ENCODE results near the gene GPR132.
"Not testable (repeated sequence)": the region's sequence is repeated elsewhere in the genome, so short reads cannot be mapped to it uniquely, and the experiment has no call there.

The GPR132 gene

DNA sequence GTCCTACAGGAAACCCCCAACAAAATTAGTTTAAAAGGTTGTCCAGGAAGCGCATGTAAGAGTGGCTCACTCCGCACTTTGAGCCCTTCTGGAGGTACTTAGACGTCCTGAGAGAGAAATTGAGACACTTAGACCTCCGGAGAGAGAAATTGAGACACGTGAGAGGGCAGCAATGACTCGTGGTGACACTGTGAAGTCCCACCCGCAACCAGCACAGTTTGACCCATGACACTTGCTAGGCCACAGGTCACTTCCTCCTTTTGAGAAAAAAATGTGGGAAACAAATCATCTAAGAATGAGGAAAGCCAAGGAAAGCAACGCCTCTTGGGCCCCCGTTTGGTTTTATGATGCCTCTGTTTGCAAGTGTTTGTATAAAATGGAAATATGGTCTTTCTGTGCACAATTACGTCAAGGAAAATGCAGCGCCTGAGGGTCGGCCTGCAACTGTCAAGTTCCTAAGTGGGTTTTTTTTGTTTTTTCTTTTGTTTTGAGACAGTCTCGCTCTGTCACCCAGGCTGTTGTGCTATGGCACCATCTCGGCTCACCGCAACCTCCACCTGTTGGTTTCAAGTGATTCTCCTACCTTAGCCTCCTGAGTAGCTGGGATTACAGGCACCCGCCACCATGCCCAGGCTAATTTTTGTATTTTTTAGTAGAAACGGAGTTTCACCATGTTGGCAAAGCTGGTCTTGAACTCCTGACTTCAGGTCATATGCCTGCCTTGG, 30.8 kb downstream of the GPR132 start:
- DNase-seq, result peak; percentile 90

DNA sequence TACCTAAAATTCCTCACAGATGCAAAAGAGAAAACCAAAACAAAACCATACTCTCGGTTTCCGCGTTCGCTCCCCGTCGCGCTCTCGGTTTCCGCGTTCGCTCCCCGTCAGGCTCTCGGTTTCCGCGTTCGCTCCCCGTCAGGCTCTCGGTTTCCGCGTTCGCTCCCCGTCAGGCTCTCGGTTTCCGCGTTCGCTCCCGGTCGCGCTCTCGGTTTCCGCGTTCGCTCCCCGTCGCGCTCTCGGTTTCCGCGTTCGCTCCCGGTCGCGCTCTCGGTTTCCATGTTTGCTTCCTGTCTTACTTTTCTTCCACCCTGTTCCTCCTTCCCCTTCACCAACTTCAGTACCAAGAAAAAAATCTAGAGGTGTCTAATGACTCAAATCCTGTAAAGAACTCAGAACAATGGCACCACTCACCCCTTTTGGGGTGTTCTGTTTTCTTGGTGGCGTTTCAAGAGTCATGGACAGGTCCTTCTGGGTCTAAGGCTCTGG, 31.8 kb downstream of the GPR132 start:
- DNase-seq, result not testable (repeated sequence)

DNA sequence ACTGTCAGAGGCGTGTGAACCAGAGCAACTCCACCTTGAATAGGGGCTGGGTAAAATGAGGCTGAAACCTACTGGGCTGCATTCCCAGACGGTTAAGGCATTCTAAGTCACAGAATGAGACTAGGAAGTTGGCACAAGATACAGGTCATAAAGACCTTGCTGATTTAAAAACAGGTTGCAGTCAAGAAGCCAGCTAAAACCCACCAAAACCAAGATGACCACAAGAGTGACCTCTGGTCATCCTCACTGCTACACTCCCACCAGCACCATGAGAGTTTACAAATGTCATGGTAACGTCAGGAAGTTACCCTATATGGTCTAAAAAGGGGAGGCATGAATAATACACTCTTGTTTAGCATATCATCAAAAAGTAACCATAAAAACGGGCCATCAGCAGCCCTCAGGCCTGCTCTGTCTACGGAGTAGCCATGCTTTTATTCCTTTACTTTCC, 32.8 kb downstream of the GPR132 start:
- DNase-seq, result not testable (repeated sequence)

DNA sequence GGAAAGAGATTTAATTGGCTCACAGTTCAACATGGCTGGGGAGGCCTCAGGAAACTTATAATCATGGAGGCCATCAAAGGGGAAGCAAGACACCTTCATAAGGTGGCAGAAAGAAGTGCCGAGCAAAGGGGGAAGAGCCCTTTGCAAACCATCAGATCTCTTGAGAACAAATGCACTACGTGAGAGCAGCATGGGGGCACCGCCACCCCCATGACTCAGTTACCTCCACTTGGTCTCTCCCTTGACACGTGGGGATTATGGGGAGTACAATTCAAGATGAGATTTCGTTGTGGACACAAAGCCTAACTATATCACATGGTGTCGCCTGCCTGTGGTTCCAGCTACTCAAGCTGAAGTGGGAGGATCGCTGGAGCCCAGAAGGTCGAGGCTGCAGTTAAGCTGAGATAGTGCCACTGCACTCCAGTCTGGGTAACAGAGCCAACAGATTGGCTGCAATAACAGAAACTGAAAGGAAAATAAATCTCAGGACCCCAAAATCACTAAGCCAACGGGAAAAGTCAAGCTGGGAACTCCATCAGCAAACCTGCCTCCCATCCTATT, 34.3 kb downstream of the GPR132 start:
- no peak for DNase-seq

DNA sequence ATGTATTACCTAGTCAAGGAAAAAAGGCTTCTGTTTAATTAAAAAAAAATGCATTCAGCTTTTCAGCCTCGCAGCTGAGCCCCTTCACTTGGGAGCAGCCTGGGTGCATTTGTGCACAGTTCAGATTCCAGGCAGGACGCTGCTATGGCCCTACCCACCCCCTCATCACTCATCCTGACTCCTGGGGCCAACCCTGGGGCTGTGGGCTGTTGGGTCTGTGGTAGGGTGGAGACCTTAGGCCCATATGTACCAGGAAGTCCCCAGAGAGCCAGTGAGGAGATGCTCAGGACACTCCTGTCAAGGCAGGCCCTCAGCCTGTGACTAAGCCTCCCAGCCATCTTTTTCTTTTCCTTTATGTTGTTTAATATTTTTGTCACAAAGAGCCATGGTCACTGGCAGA, 35.0 kb downstream of the GPR132 start:
- DNase-seq, result no peak

DNA sequence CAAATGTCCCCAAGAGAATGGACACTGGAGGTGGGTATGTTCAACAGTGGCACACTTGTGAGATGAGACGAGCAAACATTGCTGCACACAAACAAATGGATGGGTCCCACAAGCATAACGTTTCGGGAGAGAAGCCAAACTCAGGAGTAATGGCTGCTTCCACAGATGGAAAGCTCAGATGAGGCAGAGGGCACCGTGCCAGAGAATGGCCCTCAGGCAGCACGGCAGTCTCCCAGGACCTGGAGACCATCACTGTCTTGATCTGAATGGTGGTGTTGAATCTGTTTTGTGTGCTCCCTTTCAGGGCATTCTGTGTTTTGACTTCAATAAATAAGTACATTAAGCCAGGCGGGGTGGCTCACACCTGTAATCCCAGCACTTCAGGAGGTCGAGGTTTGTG, 35.8 kb downstream of the GPR132 start:
- no peak for DNase-seq

DNA sequence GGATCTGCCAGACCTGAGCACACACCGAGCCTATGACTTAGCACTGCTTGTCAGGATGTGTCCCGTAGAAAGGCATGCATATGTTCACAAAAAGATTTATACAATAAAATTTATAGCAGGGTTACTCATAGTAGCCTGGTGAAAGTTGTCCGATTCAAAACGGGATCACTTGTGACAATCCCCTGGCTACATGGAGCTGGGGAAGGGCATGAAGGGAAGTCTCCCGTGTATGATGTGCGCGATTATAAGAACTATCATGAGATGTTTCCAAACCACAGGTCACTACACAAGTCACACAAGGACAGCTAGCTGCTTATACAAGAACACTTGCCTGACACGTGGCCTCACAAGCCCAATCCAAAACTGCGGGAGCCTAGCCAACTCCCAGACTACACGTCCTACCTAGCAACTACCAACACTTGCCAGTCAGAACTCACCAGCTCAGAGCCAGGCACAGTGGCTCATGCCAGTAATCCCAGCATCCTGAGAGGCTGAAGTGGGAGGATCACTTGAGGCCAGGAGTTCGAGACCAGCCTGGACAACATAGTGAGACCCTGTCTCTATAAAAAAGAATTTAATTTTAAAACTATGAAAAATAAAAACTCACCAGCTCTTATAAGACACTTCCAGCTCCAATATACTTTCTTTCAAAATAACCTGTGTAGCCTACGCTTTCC, 36.8 kb downstream of the GPR132 start:
- DNase-seq, result no peak

DNA sequence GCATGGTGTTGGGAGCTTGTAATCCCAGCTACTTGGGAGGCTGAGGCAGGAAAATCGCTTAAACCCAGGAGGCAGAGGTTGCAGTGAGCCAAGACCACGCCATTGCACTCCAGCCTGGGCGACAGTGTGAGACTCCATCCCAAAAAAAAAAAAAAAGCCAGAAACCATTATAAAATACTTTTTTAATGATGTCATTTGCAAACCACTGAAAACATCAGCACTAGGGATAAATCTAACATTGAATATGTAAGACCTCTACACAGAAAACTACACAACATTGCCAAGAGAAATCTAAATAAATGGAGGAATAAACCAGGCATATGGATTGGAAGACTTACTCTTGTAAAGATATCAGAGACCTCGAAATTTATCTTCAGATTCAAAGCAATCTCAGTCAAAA, 37.5 kb downstream of the GPR132 start:
- DNase-seq, result not testable (repeated sequence)

DNA sequence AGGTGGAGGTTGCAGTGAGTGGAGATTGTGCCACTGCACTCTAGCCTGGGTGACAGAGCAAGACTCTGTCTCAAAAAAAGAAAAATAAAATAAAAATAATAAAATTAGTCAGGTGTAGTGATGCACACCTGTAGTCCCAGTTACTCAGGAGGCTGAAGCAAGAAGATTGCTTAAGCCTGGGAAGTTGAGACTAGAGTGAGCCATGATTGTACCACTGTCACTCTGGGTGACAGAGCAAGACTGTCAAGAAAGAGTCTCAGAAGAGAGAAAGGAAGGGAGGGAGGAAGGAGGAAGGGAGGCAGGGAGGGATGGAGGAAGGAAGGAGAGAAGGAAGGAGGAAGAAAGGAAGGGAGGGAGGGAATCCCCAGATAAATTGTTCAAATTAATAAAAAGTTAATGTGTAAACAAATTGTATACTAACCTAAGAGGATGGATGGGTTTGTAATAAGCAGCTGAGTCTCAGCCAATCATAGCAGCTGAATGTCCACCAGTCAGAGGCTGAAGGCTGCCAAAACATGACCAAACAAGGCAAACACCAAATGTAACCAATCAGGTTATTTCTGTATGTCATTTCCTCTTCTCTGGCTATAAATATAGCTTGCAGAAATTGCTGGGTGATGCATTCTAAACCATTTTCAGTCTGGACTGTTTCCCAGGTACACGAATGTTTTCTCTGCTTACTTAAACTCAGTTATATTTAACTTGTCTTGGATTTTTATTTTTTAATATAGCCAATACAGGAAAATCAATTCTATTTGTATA, 38.2 kb downstream of the GPR132 start:
- DNase-seq, result no peak

DNA sequence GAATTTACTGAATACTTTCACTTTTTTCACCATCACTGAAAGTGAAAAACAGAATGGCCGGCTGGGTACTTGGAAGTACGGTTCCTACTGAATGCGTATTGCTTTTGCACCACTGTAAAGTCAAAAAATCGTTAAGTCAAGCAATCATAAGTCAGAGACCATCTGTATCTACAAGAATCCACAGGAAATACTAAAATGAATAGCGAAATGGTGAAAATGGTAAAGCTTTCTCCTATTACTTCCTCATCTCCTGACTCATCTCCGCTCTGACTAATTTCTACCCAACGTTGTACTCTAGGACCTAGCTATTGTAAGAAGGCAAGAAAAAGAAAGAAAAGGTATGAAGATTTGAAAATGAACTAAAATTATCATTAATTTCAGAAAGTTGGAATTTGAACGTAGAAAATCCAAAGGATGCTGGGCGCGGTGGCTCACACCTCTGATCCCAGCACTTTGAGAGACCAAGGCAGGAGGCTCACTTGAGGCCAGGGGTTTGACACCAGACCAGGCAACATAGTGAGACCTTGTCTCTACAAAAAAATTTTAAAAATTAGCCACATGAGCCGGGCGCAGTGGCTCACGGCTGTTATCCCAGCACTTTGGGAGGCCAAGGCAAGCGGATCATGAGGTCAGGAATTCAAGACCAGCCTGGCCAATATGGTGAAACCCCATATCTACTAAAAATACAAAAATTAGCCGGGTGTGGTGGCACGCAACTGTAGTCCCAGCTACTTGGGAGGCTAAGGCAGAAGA, 39.0 kb downstream of the GPR132 start:
- peak; percentile 83 for DNase-seq

DNA sequence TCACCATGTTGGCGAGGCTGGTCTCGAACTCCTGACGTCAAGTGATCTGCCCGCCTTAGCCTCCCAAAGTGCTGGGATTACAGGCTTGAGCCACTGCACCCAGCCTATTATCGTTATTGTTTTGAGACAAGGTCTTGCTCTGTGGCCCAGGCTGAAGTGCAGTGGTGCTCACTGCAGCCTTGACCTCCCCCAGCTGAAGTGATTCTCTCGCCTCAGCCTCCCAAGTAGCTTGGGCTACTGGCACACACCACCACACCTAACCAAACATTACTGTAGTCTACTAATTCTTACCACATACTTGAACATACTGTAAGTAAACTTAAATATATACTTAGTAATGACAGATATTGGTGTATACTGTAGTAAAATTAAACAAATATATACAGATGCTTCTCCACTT, 39.8 kb downstream of the GPR132 start:
- DNase-seq, result no peak

DNA sequence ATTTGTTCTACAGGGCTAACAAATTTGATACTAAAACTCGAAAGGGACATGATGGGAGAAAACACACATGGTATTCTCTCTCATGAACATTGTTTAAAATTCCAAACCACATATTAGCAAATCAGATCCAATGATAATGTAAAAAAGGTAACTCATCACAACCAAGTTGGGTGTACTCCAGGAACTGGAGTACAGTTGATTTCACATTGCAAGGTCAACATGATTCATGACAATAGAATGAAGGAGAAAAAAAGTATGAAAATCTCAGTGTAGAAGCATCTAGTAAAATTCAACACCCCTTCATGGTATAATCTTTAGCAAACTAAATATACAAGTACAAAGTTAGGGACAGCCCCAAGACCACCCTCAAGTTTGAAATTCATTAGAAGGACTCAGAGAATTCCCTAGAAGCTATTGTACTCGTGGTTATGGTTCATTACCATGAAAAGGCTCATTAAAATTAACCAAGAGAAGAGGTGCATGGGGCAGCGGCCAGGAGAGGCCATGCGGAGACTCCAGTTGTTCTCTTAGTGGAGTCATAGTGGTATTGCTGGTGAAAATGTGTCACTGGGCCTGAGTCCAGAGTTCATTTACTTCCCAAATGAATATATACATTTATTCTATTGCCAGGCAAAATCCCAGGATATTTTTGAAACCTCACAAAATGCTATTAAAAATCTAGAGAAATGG, 41.3 kb downstream of the GPR132 start:
- DNase-seq, result no peak

DNA sequence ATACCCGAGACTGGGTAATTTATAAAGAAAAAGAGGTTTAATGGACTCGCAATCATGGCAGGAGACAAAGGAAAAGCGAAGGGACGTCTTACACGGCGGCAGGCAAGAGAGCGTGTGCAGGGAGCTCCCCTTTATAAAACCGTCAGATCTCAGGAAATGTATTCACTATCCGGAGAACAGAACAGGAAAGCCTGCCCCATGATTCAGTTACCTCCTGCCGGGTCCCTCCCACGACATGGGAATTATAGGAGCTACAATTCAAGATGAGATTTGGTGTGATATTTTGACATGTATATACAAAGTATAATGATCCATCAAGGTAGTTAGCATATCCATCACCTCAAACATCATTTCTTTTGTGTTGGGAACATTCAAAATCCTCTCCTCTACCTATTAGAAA, 42.1 kb downstream of the GPR132 start:
- DNase-seq, result no peak

DNA sequence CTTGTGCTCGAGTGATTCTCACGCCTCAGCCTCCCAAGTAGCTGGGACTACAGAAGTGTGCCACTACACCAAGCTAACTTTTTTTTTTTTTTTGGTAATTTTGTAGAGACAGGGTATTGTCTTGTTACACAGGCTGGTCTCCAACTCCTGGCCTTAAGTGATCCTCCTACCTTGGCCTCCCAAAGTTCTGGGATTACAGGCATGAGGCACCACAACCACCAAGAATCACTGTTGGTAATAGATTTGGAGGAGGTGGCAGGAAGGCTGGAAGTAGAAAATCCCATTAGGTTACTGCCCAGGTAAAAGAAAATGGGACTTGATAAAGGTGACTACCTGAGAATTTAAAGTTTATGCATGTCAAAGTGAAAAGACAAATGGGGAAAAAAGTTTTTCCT, 43.0 kb downstream of the GPR132 start:
- no peak for DNase-seq

DNA sequence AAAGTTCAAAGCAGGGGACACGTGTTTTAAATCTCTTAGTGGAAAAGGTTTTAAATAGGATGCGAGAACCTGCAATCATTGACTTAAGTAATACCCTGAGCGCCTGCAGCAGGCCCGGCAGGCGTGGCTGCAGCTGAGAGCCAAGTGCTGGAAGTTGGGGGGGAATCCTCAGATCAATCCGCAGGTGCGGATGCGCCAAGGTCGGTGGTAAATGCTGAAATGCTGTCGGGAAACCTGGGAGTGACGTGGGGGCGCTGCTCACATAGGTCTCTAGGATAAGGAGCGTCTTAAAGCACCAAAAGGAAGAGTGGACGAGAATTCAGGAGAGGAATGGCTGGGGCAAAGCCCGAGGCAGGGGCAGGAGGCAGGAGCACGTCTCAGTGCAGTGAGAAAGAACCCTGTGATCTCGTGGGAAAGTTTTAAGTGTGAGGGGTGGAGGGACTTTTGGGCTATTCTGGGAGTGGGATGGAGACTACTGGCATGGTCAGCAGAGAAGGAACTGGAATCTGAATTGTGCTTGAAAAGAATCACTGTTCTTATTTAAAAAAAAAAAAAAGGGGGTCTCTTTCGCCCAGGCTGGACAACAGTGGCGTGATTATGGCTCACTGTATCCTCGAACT, 43.5 kb downstream of the GPR132 start:
- no peak for DNase-seq

DNA sequence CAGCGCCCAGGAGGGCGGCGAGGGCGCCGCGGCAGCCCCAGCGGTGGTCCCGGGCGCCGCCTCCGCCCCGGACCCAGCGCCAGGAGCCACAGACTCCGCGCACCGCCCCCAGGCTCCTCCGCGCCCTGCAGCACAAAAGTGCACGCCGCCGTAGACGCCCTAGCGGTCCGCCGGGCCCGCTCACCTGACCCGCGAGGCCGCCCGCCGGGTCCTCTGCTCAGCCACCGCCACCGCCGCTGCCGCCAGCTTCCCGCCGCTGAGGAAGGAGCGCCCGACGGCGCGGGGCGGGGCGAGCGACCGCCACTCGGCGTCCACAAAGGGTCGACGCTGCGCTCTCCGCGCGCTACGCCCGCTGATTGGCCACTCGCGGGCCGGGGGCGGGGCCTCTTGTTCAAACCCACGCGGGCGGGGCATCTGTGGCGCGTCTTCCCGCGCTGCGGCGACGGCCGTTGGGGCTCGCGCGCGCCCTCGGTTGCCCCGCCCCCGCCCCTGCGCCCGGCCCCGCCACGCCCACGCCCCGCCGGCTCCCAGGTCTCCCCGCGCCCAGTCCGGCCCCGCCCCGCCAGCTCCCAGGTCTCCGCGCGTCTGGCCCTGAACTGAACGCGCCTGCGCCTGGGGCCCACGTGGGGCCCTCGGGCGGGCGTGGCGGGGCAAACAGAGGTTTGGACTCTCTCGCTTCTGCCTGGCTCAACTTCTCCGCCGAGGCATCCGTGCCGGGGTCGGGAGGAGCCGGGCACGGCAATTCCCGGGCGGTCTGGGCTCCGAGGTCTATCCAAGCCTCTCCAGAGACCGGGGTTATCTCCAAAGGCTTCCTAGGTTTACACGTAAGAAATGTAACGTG, 44.2 kb downstream of the GPR132 start, which contains the start of gene CDCA4:
Gene CDCA4 (minus strand): TSS at position 269 of the 841 bp plus-strand sequence. CDS start 9,154 bp downstream, outside the sequence.
- peak; percentile 98 for DNase-seq

DNA sequence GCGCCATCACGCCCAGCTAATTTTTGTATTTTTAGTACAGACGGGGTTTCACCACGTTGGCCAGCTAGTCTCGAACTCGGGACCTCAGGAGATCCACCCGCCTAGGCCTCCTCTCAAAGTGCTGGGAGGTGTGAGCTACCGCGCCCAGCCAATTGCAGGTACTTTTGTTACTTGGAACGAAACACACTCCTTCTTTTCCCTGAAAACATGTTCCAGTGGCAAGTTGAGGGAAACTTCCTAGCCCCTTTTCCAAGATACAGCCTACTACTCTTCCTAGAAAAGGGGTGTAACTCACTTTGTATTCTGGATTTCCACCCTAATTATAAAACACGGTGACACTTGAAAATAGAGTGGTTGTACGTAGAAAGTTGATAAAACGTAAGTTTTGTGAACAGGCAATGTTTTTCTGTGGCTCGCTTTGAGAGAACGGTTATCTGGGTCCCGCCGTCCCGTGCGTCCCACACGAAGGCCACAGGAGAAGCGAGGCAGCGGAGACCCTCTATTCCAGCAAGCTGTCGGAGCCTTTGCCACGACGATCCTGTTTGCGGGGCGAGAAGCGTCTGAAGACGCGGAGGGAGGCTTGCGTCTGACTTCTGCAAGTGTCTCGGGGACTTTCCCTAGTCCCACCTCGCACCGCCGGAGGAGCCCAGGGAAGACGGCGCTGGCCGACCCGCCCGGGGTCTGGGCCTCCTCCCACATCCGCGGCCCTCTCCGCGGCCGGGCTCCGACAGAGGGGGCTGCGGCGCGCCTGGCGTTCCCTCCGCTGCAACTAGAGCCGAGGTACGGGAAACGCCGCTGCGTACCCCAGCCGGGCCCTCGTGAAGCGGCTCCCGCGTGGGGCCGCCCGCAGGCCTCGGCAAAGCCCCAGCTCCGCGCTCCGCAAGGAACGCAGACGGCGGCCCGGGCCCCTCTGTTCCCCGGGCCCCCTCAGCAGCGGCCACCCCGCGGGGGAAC, 45.1 kb downstream of the GPR132 start:
- DNase-seq, result peak; percentile 45

DNA sequence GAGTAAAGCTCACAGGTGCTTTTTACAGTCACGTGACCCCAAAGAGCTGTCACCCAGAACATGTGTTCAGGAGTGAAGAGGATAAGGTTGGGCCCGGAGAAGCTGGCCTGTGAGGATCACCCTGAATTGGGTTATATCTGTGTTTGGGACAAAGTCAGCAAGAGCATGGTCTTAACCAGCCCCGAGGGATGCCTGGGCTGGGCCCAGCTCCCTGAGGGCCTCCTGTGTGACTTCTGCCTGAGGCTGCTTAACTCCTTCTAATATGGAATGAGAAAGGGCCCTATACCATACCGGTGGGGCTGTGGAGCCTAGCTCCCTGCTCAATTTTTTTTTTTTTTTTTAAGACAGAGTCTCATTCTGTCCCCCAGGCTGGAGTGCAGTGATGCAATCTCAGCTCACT, 46.8 kb downstream of the GPR132 start:
- no peak for DNase-seq

DNA sequence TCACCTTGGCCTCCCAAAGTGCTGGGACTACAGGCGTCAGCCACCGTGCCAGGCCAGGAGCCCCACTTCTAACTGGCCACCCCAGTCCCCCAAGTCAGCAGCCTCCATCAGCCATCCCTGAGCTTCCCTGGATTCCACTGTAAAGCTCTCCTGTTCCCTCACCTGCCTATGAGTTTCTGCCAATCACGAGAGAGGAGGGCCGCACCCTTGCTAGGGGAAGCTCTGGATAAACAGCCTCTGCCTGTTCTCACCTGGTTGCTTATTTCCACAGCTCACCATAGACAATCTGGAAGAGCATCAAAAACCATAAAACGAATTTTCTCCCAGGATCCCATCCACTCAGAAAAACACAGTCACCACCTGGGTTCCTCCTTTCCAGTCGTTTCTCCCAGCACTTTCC, 49.3 kb downstream of the GPR132 start:
- DNase-seq, result no peak
